HUES48 (cell line): ENCODE measurements around the gene BTNL8.
"Not testable (repeated sequence)": the region's sequence is repeated elsewhere in the genome, so short reads cannot be mapped to it uniquely, and the experiment has no call there.

Experiments
- H3K27ac ChIP-seq: one replicate; pipeline ENCODE4 v1.7.0; 2013; ENCODE audit warnings: low read depth, low read length, inconsistent platforms
- H3K27me3 ChIP-seq: 2 replicates; pipeline ENCODE4 v1.6.1; 2013; ENCODE audit warnings: mild to moderate bottlenecking, low read length; ENCODE audit not compliant: control insufficient read depth, insufficient read depth
- H3K36me3 ChIP-seq: 2 replicates; pipeline ENCODE4 v1.6.1; 2013; ENCODE audit warnings: low read length; ENCODE audit not compliant: control insufficient read depth, insufficient read depth
- H3K4me1 ChIP-seq: 2 replicates; pipeline ENCODE4 v1.6.1; 2013; ENCODE audit warnings: mild to moderate bottlenecking, low read length; ENCODE audit not compliant: control insufficient read depth, insufficient read depth
- H3K4me3 ChIP-seq: 2 replicates; pipeline ENCODE4 v1.5.1; 2013; ENCODE audit warnings: mild to moderate bottlenecking, low read depth, low read length
- H3K9ac ChIP-seq: 2 replicates; pipeline ENCODE4 v1.6.1; 2013; ENCODE audit warnings: mild to moderate bottlenecking, low read depth, low read length, moderate library complexity
- H3K9me3 ChIP-seq: 2 replicates; pipeline ENCODE4 v1.6.1; 2013; ENCODE audit warnings: low read length; ENCODE audit not compliant: control insufficient read depth, insufficient read depth

Gene BTNL8

GRCh38 chr5:180889381-180889780, 9.6 kb upstream of the BTNL8 start:
- Histone ChIP-seq H3K27me3 (no peaks in the 10 kb centered on the region), H3K4me1 (no peaks in the 10 kb centered on the region), H3K9me3 (peaks cover 11% of the 10 kb centered on the region), H3K4me3 (no peak overlapping the region), H3K36me3 (no peaks in the 10 kb centered on the region), H3K9ac (no peak overlapping the region), H3K27ac (no peak overlapping the region)

- H3K9ac ChIP-seq, H3K4me3 ChIP-seq, H3K27me3 ChIP-seq, H3K36me3 ChIP-seq, H3K27ac ChIP-seq, H3K4me1 ChIP-seq: not testable (repeated sequence)
- peaks cover 19% of the 10 kb centered on the region for H3K9me3 ChIP-seq
Measured at GRCh38 chr5:180895330-180895729, 3.6 kb upstream of the BTNL8 start.

DNA sequence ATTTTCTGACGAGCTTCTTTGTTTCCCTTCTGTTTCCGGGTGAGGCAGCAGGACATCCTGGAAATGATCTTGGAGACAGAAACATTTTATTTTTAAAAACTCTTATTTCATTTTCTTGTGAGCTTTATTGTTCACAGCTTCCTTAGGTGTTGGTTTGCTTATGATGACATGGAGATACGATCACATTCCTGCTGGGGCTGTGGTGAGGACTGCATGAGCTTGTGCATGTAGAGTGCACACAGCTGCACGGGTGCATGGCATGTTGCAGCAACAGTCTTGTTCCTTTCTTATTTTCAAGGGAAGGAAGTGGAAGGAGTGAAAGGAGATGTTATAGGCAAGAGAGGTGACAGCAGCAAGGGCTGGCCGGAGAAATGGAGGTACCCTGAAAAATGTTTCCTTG, 1.2 kb downstream of the BTNL8 start:
- no peaks in the 10 kb centered on the region for H3K27me3 ChIP-seq
- H3K9ac ChIP-seq = no peak overlapping the region
- H3K4me1 ChIP-seq = no peaks in the 10 kb centered on the region
- no peak overlapping the region for H3K27ac ChIP-seq
- H3K9me3 ChIP-seq = peaks cover 28% of the 10 kb centered on the region
- H3K36me3 ChIP-seq = no peaks in the 10 kb centered on the region
- no peak overlapping the region for H3K4me3 ChIP-seq

DNA sequence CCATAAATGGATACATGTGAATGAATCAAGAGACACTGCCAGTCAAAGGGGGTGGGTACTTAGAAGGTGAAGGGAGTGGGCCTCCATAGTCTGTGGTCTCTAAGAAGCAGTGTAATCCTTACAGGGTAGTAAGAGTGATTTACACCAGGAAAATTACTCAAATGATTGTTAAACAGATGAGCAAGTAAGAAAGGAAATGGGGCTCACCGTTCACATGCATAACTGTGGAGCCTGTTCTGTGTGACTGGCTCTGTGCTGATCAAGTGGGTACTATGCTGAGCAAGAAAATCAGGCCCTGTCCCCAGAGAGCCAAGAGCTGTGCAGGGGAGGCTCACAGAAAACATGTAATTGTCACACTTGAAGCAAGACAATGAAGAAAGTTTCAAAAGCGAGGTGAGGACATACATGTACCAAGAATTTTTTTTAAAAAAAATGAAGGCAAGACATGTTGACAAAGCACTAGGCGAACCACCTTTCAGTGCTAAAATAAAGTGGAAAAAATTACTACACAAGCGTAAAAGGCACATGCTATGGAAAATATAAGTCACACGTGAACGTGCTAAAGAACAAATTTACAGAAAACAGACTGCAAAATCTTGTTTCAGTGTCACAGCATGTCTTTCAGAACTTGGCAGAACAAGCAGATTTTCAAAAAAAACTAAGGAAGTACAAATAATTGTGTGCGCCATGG, 2.5 kb downstream of the BTNL8 start:
- Histone ChIP-seq H3K4me1 (no peaks in the 10 kb centered on the region), H3K4me3 (no peak overlapping the region), H3K27ac (no peak overlapping the region), H3K9me3 (peaks cover 26% of the 10 kb centered on the region), H3K36me3 (no peaks in the 10 kb centered on the region), H3K27me3 (no peaks in the 10 kb centered on the region), H3K9ac (no peak overlapping the region)

DNA sequence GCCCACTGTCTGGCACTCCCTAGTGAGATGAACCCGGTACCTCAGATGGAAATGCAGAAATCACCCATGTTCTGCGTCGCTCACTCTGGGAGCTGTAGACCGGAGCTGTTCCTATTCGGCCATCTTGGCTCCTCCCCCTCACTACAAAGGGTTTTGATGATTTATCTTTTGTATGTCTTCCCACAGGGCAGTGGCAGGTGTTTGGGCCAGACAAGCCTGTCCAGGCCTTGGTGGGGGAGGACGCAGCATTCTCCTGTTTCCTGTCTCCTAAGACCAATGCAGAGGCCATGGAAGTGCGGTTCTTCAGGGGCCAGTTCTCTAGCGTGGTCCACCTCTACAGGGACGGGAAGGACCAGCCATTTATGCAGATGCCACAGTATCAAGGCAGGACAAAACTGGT, 9.4 kb downstream of the BTNL8 start:
- H3K4me1 ChIP-seq = no peaks in the 10 kb centered on the region
- H3K9me3 ChIP-seq = peaks cover 24% of the 10 kb centered on the region
- H3K4me3 ChIP-seq = no peak overlapping the region
- no peaks in the 10 kb centered on the region for H3K36me3 ChIP-seq
- no peaks in the 10 kb centered on the region for H3K27me3 ChIP-seq
- H3K27ac ChIP-seq = no peak overlapping the region
- no peak overlapping the region for H3K9ac ChIP-seq

- no peaks in the 10 kb centered on the region for H3K27me3 ChIP-seq
- H3K4me1 ChIP-seq = no peaks in the 10 kb centered on the region
- peaks cover 24% of the 10 kb centered on the region for H3K9me3 ChIP-seq
- H3K36me3 ChIP-seq = no peaks in the 10 kb centered on the region
- no peak overlapping the region for H3K9ac ChIP-seq
- peak overlapping the region; percentile 34 for H3K27ac ChIP-seq
- no peak overlapping the region for H3K4me3 ChIP-seq
Measured at GRCh38 chr5:180908998-180909731, 10.2 kb downstream of the BTNL8 start.

GRCh38 chr5:180909782-180910181, 10.8 kb downstream of the BTNL8 start:
- no peaks in the 10 kb centered on the region for H3K4me1 ChIP-seq
- H3K36me3 ChIP-seq = no peaks in the 10 kb centered on the region
- H3K27ac ChIP-seq = peak overlapping the region; percentile 20
- H3K9ac ChIP-seq = no peak overlapping the region
- peaks cover 25% of the 10 kb centered on the region for H3K9me3 ChIP-seq
- no peak overlapping the region for H3K4me3 ChIP-seq
- H3K27me3 ChIP-seq = no peaks in the 10 kb centered on the region

GRCh38 chr5:180910182-180910581, 11.2 kb downstream of the BTNL8 start:
- Histone ChIP-seq H3K36me3 (no peaks in the 10 kb centered on the region), H3K9me3 (peaks cover 29% of the 10 kb centered on the region), H3K4me3 (no peak overlapping the region), H3K4me1 (no peaks in the 10 kb centered on the region), H3K27me3 (no peaks in the 10 kb centered on the region), H3K9ac (no peak overlapping the region), H3K27ac (peak overlapping the region; percentile 20)

DNA sequence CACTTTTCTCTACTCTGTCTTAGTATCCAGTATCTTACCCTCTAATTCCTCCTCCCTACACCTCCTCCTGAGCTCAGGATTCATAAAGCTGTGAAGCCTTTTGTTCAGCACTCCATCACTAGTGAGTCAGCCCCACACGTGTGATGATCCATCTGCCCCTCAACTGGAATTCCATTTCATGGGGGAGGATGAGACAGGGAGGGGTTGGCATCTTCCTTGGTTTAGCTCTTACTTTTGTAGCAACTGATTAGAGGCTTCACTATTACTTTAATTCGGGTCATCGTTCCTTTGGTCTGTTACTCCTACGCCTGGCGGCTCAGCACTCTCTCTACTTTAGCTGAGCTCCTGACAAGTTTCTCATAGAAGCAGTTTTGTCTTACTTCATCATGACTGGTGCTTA, 11.8 kb downstream of the BTNL8 start:
- no peak overlapping the region for H3K4me3 ChIP-seq
- H3K36me3 ChIP-seq = no peaks in the 10 kb centered on the region
- no peaks in the 10 kb centered on the region for H3K4me1 ChIP-seq
- no peak overlapping the region for H3K9ac ChIP-seq
- H3K9me3 ChIP-seq = peaks cover 29% of the 10 kb centered on the region
- peak overlapping the region; percentile 5 for H3K27ac ChIP-seq
- H3K27me3 ChIP-seq = no peaks in the 10 kb centered on the region

DNA sequence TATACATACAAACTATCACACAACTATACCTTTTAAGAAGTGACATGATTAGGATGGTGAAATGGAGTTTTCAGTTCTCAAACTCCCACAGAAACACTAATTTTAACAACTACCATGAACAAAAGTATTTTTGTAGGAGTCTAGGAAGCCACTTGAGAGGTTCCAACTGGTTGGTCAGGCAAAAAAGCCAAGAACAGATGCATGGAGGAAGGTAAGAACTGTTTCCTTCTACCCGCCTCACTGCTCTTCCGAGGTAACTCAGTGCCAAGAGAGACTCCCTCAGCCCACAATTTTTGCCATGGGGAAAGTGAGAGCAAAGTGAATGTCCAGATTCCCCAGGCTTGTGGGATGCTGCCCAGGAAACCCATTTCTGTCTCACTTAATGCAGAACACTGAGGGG, 15.7 kb downstream of the BTNL8 start:
- Histone ChIP-seq H3K4me3 (no peak overlapping the region), H3K9ac (no peak overlapping the region), H3K9me3 (peaks cover 24% of the 10 kb centered on the region), H3K4me1 (no peaks in the 10 kb centered on the region), H3K27ac (no peak overlapping the region), H3K27me3 (no peaks in the 10 kb centered on the region), H3K36me3 (no peaks in the 10 kb centered on the region)

- Histone ChIP-seq H3K36me3 (no peaks in the 10 kb centered on the region), H3K4me3 (no peak overlapping the region), H3K4me1 (no peaks in the 10 kb centered on the region), H3K27ac (no peak overlapping the region), H3K9me3 (peaks cover 24% of the 10 kb centered on the region), H3K9ac (no peak overlapping the region), H3K27me3 (no peaks in the 10 kb centered on the region)
Measured at GRCh38 chr5:180915924-180916323, 17.0 kb downstream of the BTNL8 start.
